B cell (primary cell): ENCODE results near the gene TMEM191B. TPM values are rescaled to one million over a fixed set of nuclear protein-coding genes. Genes with fewer than 3 reads are reported as not detected.
A peak's percentile ranks its signal among the peaks of the same experiment; 100 is the strongest.
"Not testable (repeated sequence)": the region's sequence is repeated elsewhere in the genome, so short reads cannot be mapped to it uniquely, and the experiment has no call there.

Experiments
- ATAC-seq: fragments of 200-7000 bp; cut with Tn5 transposase; one replicate; pipeline ENCODE4 v1.10.0; 2021; ENCODE audit warnings: low read depth, mild to moderate bottlenecking, moderate number of reproducible peaks, moderate library complexity
- CTCF ChIA-PET: fragments of 350-600 bp; sonication (Branson Sonifier 250); formaldehyde crosslinking; loops from one replicate; lab custom pipeline; 2021; ENCODE audit warnings: antibody characterized with exemption, inconsistent platforms; lab: Charles Lee
- POLR2A ChIA-PET: fragments of 350-600 bp; sonication (Branson Sonifier 250); formaldehyde crosslinking; loops from one replicate; lab custom pipeline; 2021; ENCODE audit warnings: antibody characterized with exemption; lab: Charles Lee
- DNase-seq: peaks from one replicate; pipeline ENCODE4 v3.0.0; 2013
- H2AFZ ChIP-seq: 2 replicates; pipeline ENCODE4 v1.6.1; 2012; ENCODE audit warnings: mild to moderate bottlenecking, low read depth, low read length; ENCODE audit not compliant: insufficient read depth, poor library complexity, severe bottlenecking
- H3K27ac ChIP-seq, 2 donors: 1 replicate in 1 of 2; 2 replicates in 1 of 2; pipeline ENCODE4 v1.5.1; 2012 to 2013; ENCODE audit warnings: low read length in 2 of 2, mild to moderate bottlenecking in 2 of 2, moderate library complexity in 1 of 2
- H3K27me3 ChIP-seq, 4 experiments: fragments of 200-600 bp in 1 of 4; sonication (generic) in 1 of 4; replicated peaks in 1 of 4; 1 replicate in 2 of 4; 2 replicates in 2 of 4; pipeline versions ENCODE4 v1.6.1 to v1.7.0; 2013 to 2016; ENCODE audit warnings: low read length in 3 of 4, mild to moderate bottlenecking in 2 of 4, mixed read lengths in 1 of 4, moderate library complexity in 1 of 4; ENCODE audit not compliant: insufficient read depth in 4 of 4, control insufficient read depth in 3 of 4; ENCODE audit errors: control extremely low read depth in 1 of 4
- H3K36me3 ChIP-seq, 2 experiments: replicated peaks in 1 of 2; 1 replicate in 1 of 2; 2 replicates in 1 of 2; pipeline versions ENCODE4 v1.6.1 to v1.7.1; 2013; ENCODE audit warnings: low read length in 1 of 2; ENCODE audit not compliant: insufficient read depth in 2 of 2, control insufficient read depth in 1 of 2; ENCODE audit errors: control extremely low read depth in 1 of 2, extremely low read depth in 1 of 2
- H3K4me1 ChIP-seq, 2 donors: fragments of 200-600 bp in 1 of 2; sonication (generic) in 1 of 2; 1 replicate in 1 of 2; 2 replicates in 1 of 2; pipeline versions ENCODE4 v1.5.1 to v1.6.1; 2013 to 2017; ENCODE audit warnings: low read length in 2 of 2; ENCODE audit not compliant: control insufficient read depth in 2 of 2, insufficient read depth in 2 of 2
- H3K4me2 ChIP-seq: replicated peaks from 2 replicates; pipeline ENCODE3; 2012; ENCODE audit warnings: mild to moderate bottlenecking, low read depth, low read length; ENCODE audit not compliant: poor library complexity, severe bottlenecking
- H3K4me3 ChIP-seq, 5 experiments: fragments of 200-600 bp in 1 of 5; sonication (generic) in 1 of 5; 1 replicate in 3 of 5; 2 replicates in 2 of 5; pipeline versions ENCODE4 v1.5.1 to v1.7.0; 2011 to 2016; ENCODE audit warnings: low read length in 4 of 5, mild to moderate bottlenecking in 4 of 5, low read depth in 2 of 5, control low read depth in 1 of 5, moderate library complexity in 1 of 5; ENCODE audit not compliant: insufficient read depth in 1 of 5; ENCODE audit errors: control extremely low read depth in 1 of 5, extremely low read depth in 1 of 5
- H3K79me2 ChIP-seq: fragments of 200-600 bp; sonication (generic); one replicate; pipeline ENCODE4 v1.6.0; 2016; ENCODE audit warnings: low read length; ENCODE audit not compliant: control insufficient read depth, insufficient read depth
- H3K9ac ChIP-seq: fragments of 200-600 bp; sonication (generic); 2 replicates; pipeline ENCODE4 v1.6.1; 2017; ENCODE audit warnings: mild to moderate bottlenecking, low read length, moderate library complexity
- H3K9me3 ChIP-seq, 3 donors: one replicate each; pipeline versions ENCODE4 v1.6.1 to v1.7.1; 2013; ENCODE audit warnings: low read length in 2 of 3; ENCODE audit not compliant: control insufficient read depth in 2 of 3, insufficient read depth in 1 of 3; ENCODE audit errors: control extremely low read depth in 1 of 3
- H4K20me1 ChIP-seq: 2 replicates; pipeline ENCODE4 v1.6.0; 2012; ENCODE audit warnings: mild to moderate bottlenecking, low read length; ENCODE audit not compliant: insufficient read depth, control insufficient read depth, poor library complexity, severe bottlenecking
- H3K27ac Mint-ChIP-seq: one replicate; pipeline ENCODE4 v1.8.0; 2021; ENCODE audit warnings: mixed read lengths
- H3K27me3 Mint-ChIP-seq: one replicate; pipeline ENCODE4 v1.8.0; 2021; ENCODE audit warnings: mixed read lengths
- H3K4me1 Mint-ChIP-seq: one replicate; pipeline ENCODE4 v1.8.0; 2021; ENCODE audit warnings: mixed read lengths
- H3K4me3 Mint-ChIP-seq: one replicate; pipeline ENCODE4 v1.8.0; 2021; ENCODE audit warnings: mixed read lengths
- H3K9me3 Mint-ChIP-seq: one replicate; pipeline ENCODE4 v1.8.0; 2022; ENCODE audit warnings: mixed read lengths; ENCODE audit not compliant: insufficient read depth
- WGBS: methylation state at CpG from one replicate; pipeline ENCODE4 v1.1.5; 2013; ENCODE audit warnings: missing lambda C conversion rate; ENCODE audit not compliant: insufficient coverage; 5-methylcytosine and 5-hydroxymethylcytosine counted together
- intact Hi-C: fragments of 100-400 bp; cut with micrococcal nuclease; formaldehyde crosslinking; loops from one replicate; pipeline ENCODE4 v1.10.0; 2022
- polyA plus RNA-seq: library from polyadenylated mRNA; depleted of rRNA; stranded (reverse); fragments of >200 nt; gene quantifications from 2 replicates; pipeline ENCODE4 v1.2.3, GENCODE V29; 2012
- total RNA-seq, 2 donors: library from RNA; stranded (reverse); fragments of 120-200 nt in 1 of 2; gene quantifications; 1 replicate in 1 of 2; 2 replicates in 1 of 2; pipeline versions ENCODE4 v1.2.3 to v1.2.4, GENCODE V29; 2013 to 2022

Gene TMEM191B
- total and polyA plus RNA-seq, 2 donors (not counting 1 experiment from before 2014, with no cell fraction given), result 6.1 to 8.3 TPM

GRCh38 chr22:18570509-18571246 lies 43.1 kb downstream of the TMEM191B start:
- H3K4me1 ChIP-seq, DNase-seq, H3K4me2 ChIP-seq, CTCF ChIA-PET, H3K9me3 Mint-ChIP-seq, intact Hi-C loops, H3K27me3 ChIP-seq, H4K20me1 ChIP-seq, H2AFZ ChIP-seq, H3K4me3 ChIP-seq, H3K27ac Mint-ChIP-seq, H3K9ac ChIP-seq, H3K27me3 Mint-ChIP-seq, H3K9me3 ChIP-seq, H3K4me3 Mint-ChIP-seq, POLR2A ChIA-PET, ATAC-seq, H3K79me2 ChIP-seq, H3K36me3 ChIP-seq, H3K4me1 Mint-ChIP-seq, H3K27ac ChIP-seq: not testable (repeated sequence)
- WGBS, result no CpG with 5 or more reads among the region's 16 CpGs

GRCh38 chr22:18573483-18574164 lies 46.0 kb downstream of the TMEM191B start:
- H3K9me3 Mint-ChIP-seq, H3K36me3 ChIP-seq, intact Hi-C loops, H3K79me2 ChIP-seq, H3K4me1 Mint-ChIP-seq, H3K9me3 ChIP-seq, POLR2A ChIA-PET, H3K4me3 Mint-ChIP-seq, H3K27me3 ChIP-seq, H3K4me3 ChIP-seq, H2AFZ ChIP-seq, H3K4me2 ChIP-seq, ATAC-seq, CTCF ChIA-PET, H3K27me3 Mint-ChIP-seq, H3K9ac ChIP-seq, H3K4me1 ChIP-seq, H4K20me1 ChIP-seq, DNase-seq, H3K27ac ChIP-seq, H3K27ac Mint-ChIP-seq: not testable (repeated sequence)
- no CpG with 5 or more reads among the region's 10 CpGs for WGBS

- H3K4me3 Mint-ChIP-seq, CTCF ChIA-PET, H3K27me3 ChIP-seq, H3K4me1 Mint-ChIP-seq, H3K9me3 ChIP-seq, H3K36me3 ChIP-seq, H3K27me3 Mint-ChIP-seq, H4K20me1 ChIP-seq, H3K79me2 ChIP-seq, H3K4me2 ChIP-seq, intact Hi-C loops, DNase-seq, H3K4me3 ChIP-seq, H2AFZ ChIP-seq, H3K4me1 ChIP-seq, H3K27ac Mint-ChIP-seq, H3K9me3 Mint-ChIP-seq, H3K9ac ChIP-seq, H3K27ac ChIP-seq, POLR2A ChIA-PET: not testable (repeated sequence)
- peak; percentile 64 for ATAC-seq
- no CpG with 5 or more reads among the region's 13 CpGs for WGBS
Measured at GRCh38 chr22:18574555-18574954, 47.0 kb downstream of the TMEM191B start.

- POLR2A ChIA-PET, result not testable (repeated sequence)
Measured at GRCh38 chr22:18575686-18576085, 48.1 kb downstream of the TMEM191B start.

More at GRCh38 chr22:18575686-18576085, 48.1 kb downstream of the TMEM191B start:
- H4K20me1 ChIP-seq, H3K27me3 ChIP-seq, H3K9me3 Mint-ChIP-seq, H3K9ac ChIP-seq, H3K36me3 ChIP-seq, ATAC-seq, H3K27ac Mint-ChIP-seq, H3K27ac ChIP-seq, intact Hi-C loops, H3K79me2 ChIP-seq, H3K4me1 Mint-ChIP-seq, H2AFZ ChIP-seq, H3K4me2 ChIP-seq, H3K27me3 Mint-ChIP-seq, CTCF ChIA-PET, H3K4me3 Mint-ChIP-seq, H3K4me3 ChIP-seq, H3K4me1 ChIP-seq, H3K9me3 ChIP-seq, DNase-seq: not testable (repeated sequence)
- no CpG with 5 or more reads among the region's 9 CpGs for WGBS
